ENCODE data around the gene SCGB1C1.

Gene SCGB1C1

DNA sequence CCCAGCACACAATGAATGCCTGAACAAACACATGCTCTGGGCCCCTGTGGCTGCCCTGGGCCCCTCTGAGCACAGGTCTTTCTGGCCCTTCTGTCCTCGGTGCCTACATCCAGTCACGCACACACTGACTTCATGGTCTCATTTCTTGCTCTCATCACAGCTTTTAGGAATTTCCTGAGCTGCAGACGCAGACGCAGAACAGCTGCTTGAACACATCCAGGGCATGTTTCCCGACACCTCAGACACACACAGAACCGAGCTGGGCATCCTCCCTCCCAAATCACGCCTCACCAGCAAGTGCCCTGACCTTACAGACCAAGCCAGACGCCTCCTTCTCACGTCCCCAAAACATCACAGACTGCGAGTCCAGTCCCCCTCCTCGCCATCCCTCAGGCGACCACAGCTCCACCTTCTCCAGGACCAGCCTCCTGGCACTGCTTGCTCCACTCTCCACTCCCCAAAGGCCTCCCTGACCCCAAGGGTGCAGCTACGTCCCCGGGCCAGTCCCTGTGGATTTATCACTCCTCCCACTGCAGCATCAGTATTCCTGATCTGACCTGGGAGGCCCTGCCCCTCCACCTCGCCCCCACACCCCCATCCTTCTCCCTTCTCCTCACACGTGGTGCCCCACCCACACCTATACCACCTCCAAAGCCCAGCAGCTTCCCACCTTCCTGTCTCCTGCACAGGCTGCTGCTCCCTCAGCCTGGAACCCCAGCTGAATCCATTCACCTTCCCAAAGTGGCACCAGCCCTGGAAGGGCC is 30.3 kb downstream of the SCGB1C1 start:
- no peak overlapping the region for H3K4me3 ChIP-seq (ENCODE audit: low read length)
- no peak overlapping the region for H3K9ac ChIP-seq (ENCODE audit: low read depth, low read length)
- no peaks in the 10 kb centered on the region for H3K9me3 ChIP-seq (replicated peaks; ENCODE audit: low read length)
- no peaks in the 10 kb centered on the region for H3K27me3 ChIP-seq (ENCODE audit: control insufficient read depth, insufficient read depth, low read length)
- H3K4me1 ChIP-seq (ENCODE audit: control insufficient read depth, insufficient read depth, low read length): peaks cover 7% of the 10 kb centered on the region
- H3K4me2 ChIP-seq (ENCODE audit: low read length): no peak overlapping the region
- H3K36me3 ChIP-seq (ENCODE audit: insufficient read depth, low read length): no peaks in the 10 kb centered on the region

GRCh38 chr11:223884-224283 is 31.0 kb downstream of the SCGB1C1 start:
- H3K27me3 ChIP-seq (ENCODE audit: control insufficient read depth, insufficient read depth, low read length): no peaks in the 10 kb centered on the region
- peaks cover 7% of the 10 kb centered on the region for H3K4me1 ChIP-seq (ENCODE audit: control insufficient read depth, insufficient read depth, low read length)
- H3K4me3 ChIP-seq (ENCODE audit: low read length): no peak overlapping the region
- H3K36me3 ChIP-seq (ENCODE audit: insufficient read depth, low read length): no peaks in the 10 kb centered on the region
- no peak overlapping the region for H3K9ac ChIP-seq (ENCODE audit: low read depth, low read length)
- no peak overlapping the region for H3K4me2 ChIP-seq (ENCODE audit: low read length)
- no peaks in the 10 kb centered on the region for H3K9me3 ChIP-seq (replicated peaks; ENCODE audit: low read length)

DNA sequence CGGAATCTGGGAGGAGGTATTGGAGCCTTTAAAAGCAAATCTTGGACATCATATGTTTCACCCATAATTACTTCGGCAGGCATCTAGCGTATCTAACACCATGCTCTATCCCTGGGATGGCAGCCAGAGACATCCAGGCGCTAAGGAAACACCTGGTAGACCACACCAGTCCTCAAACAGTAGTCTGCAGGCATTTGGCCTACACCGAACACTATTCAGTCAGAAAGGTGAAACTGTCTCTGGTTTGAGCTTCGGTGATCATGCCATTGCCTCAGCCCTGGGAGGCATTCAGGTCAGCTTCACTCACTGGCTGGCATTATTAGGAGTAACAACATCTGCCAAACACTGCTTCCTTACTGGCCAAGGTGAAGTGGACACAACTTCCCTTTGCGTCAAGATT is 31.5 kb downstream of the SCGB1C1 start:
- Histone ChIP-seq H3K9ac (ENCODE audit: low read depth, low read length) (no peak overlapping the region), H3K36me3 (ENCODE audit: insufficient read depth, low read length) (no peaks in the 10 kb centered on the region), H3K4me2 (ENCODE audit: low read length) (no peak overlapping the region), H3K27me3 (ENCODE audit: control insufficient read depth, insufficient read depth, low read length) (no peaks in the 10 kb centered on the region), H3K4me3 (ENCODE audit: low read length) (no peak overlapping the region), H3K4me1 (ENCODE audit: control insufficient read depth, insufficient read depth, low read length) (peaks cover 7% of the 10 kb centered on the region), H3K9me3 (replicated peaks; ENCODE audit: low read length) (no peaks in the 10 kb centered on the region)

DNA sequence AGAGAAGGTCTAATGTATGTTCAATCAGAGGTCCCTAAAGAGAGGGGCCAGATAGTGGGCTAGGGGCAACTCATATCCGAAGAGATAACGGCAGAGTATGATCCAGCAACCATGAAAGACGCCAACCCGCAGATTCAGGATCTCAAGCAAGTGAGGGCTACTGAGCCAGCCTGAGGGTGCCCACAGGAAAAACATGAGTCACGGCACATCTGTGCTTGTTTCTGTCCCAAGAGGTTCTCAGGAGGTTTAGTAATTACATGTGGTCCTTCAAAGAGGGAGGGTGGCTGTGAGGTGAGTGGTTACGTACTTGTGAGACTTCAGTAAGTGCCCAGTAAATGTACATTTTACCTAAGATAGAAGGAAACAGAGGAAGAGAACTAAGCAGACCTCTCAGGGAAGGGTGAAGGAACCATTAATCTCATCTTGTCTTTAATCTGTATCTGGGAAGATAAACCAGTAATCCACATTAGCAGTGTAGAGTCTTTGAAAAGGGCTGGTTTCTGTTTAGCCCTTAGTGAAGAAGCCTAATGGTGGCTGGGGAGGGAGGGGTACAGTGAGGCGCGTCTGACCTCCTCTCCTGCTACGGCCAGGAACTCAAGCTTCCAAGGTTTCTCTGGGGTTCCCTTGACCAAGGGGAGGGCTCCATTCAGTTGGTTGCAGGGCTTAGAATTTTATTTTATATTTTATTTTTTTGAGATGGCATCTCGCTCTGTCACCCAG is 33.0 kb downstream of the SCGB1C1 start:
- Histone ChIP-seq H3K4me3 (ENCODE audit: low read length) (no peak overlapping the region), H3K36me3 (ENCODE audit: insufficient read depth, low read length) (no peaks in the 10 kb centered on the region), H3K9ac (ENCODE audit: low read depth, low read length) (no peak overlapping the region), H3K4me1 (ENCODE audit: control insufficient read depth, insufficient read depth, low read length) (peaks cover 7% of the 10 kb centered on the region), H3K27me3 (ENCODE audit: control insufficient read depth, insufficient read depth, low read length) (no peaks in the 10 kb centered on the region), H3K9me3 (replicated peaks; ENCODE audit: low read length) (no peaks in the 10 kb centered on the region), H3K4me2 (ENCODE audit: low read length) (no peak overlapping the region)

- no peaks in the 10 kb centered on the region for H3K36me3 ChIP-seq (ENCODE audit: insufficient read depth, low read length)
- H3K4me3 ChIP-seq (ENCODE audit: low read length): no peak overlapping the region
- no peaks in the 10 kb centered on the region for H3K9me3 ChIP-seq (replicated peaks; ENCODE audit: low read length)
- no peak overlapping the region for H3K9ac ChIP-seq (ENCODE audit: low read depth, low read length)
- no peak overlapping the region for H3K4me2 ChIP-seq (ENCODE audit: low read length)
- no peaks in the 10 kb centered on the region for H3K27me3 ChIP-seq (ENCODE audit: control insufficient read depth, insufficient read depth, low read length)
- H3K4me1 ChIP-seq (ENCODE audit: control insufficient read depth, insufficient read depth, low read length): peaks cover 7% of the 10 kb centered on the region
These were observed 35.0 kb downstream of the SCGB1C1 start for GRCh38 chr11:227824-228379.

DNA sequence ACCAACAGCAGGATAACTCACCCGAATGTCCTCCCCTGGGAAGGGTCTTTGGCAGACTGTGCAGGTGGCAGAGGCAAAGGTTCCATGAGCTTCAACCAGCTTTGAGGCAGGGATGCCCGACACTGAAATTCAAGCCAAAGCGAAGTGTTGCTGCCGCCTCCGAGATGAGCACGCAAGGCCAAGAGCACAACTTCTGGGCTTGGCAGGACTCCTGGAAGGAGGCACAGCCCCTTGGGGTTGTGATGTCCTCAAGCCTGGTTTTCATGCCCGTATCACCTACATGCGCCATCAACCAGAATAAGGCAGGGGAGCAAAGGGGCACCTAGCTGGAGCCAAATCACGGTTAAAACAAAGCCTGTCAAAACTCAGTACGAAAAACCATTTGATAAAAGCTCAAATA is 37.6 kb downstream of the SCGB1C1 start:
- Histone ChIP-seq H3K9ac (ENCODE audit: low read depth, low read length) (no peak overlapping the region), H3K27me3 (ENCODE audit: control insufficient read depth, insufficient read depth, low read length) (no peaks in the 10 kb centered on the region), H3K36me3 (ENCODE audit: insufficient read depth, low read length) (no peaks in the 10 kb centered on the region), H3K4me3 (ENCODE audit: low read length) (no peak overlapping the region), H3K9me3 (replicated peaks; ENCODE audit: low read length) (no peaks in the 10 kb centered on the region), H3K4me1 (ENCODE audit: control insufficient read depth, insufficient read depth, low read length) (peaks cover 12% of the 10 kb centered on the region), H3K4me2 (ENCODE audit: low read length) (no peak overlapping the region)

DNA sequence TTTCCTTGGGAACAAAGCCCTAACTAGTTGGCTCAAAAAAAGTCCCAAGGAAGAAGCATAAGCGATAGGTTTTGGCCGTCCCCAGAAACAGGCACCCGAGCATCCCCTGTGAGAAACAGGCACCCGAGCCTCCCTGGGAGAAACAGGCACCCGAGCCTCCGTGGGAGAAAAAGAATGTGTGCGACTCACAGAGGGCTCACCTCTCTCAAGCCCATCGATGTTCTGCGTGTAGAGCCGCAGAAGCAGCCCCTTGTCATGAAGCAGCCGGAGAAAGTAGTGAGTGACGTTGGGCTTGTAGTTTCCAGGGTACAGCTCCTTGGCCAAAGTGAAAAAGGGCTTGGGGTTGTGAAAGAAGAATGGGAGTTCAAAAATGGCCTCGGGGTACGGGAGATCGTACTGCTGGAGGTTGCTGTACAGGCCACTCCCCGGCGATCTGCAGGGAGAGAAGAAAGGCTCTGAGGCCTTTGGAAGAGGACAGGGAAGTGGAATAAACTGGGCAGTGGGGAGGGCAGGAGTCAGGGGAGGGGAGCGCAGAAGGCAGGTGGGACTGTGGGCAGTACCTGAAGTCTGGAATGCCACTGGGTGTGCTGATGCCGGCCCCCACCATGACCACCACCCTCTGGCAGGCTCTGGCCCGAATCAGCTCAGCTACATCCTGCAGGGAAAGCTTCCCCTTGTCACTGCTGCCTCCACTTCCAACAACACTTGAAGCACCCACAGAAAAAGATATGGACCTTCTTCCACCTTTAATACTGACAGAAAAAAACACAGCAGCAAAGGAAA is 40.1 kb downstream of the SCGB1C1 start:
- Histone ChIP-seq H3K9ac (ENCODE audit: low read depth, low read length) (no peak overlapping the region), H3K27me3 (ENCODE audit: control insufficient read depth, insufficient read depth, low read length) (no peaks in the 10 kb centered on the region), H3K4me2 (ENCODE audit: low read length) (no peak overlapping the region), H3K4me1 (ENCODE audit: control insufficient read depth, insufficient read depth, low read length) (peaks cover 13% of the 10 kb centered on the region), H3K9me3 (replicated peaks; ENCODE audit: low read length) (no peaks in the 10 kb centered on the region), H3K4me3 (ENCODE audit: low read length) (no peak overlapping the region), H3K36me3 (ENCODE audit: insufficient read depth, low read length) (no peaks in the 10 kb centered on the region)

- Histone ChIP-seq H3K4me2 (ENCODE audit: low read length) (peak overlapping the region; percentile 95), H3K9me3 (replicated peaks; ENCODE audit: low read length) (no peaks in the 10 kb centered on the region), H3K9ac (ENCODE audit: low read depth, low read length) (peak overlapping the region; percentile 85), H3K4me3 (ENCODE audit: low read length) (peak overlapping the region; percentile 84), H3K27me3 (ENCODE audit: control insufficient read depth, insufficient read depth, low read length) (no peaks in the 10 kb centered on the region), H3K4me1 (ENCODE audit: control insufficient read depth, insufficient read depth, low read length) (peaks cover 15% of the 10 kb centered on the region), H3K36me3 (ENCODE audit: insufficient read depth, low read length) (peaks cover 10% of the 10 kb centered on the region)
These were observed 42.3 kb downstream of the SCGB1C1 start for GRCh38 chr11:235180-235579.

DNA sequence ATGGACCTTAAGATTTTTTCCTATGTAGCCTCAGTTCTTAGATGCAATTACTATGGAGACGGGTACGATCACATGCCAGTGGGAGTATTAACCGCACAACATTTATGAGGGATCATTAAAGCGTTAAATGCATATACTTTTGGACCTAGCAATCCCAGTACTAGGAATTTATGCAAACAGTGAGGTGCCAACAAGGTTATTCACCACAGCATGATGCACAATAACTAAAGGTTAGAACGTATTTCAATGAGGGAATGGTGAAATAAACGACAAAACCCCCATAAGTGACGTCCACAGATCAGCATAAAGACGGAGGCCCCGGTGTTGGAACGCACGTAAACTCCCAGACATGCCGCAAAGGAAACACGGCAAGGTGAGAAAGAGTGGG is 42.7 kb downstream of the SCGB1C1 start:
- Histone ChIP-seq H3K36me3 (ENCODE audit: insufficient read depth, low read length) (peaks cover 13% of the 10 kb centered on the region), H3K4me3 (ENCODE audit: low read length) (peak overlapping the region; percentile 84), H3K9me3 (replicated peaks; ENCODE audit: low read length) (no peaks in the 10 kb centered on the region), H3K9ac (ENCODE audit: low read depth, low read length) (peak overlapping the region; percentile 85), H3K4me2 (ENCODE audit: low read length) (peak overlapping the region; percentile 95), H3K4me1 (ENCODE audit: control insufficient read depth, insufficient read depth, low read length) (peaks cover 15% of the 10 kb centered on the region), H3K27me3 (ENCODE audit: control insufficient read depth, insufficient read depth, low read length) (no peaks in the 10 kb centered on the region)

- no peaks in the 10 kb centered on the region for H3K27me3 ChIP-seq (ENCODE audit: control insufficient read depth, insufficient read depth, low read length)
- H3K9me3 ChIP-seq (replicated peaks; ENCODE audit: low read length): no peaks in the 10 kb centered on the region
- peak within 1 kb of the TSS; percentile 89 for H3K4me3 ChIP-seq (ENCODE audit: low read length)
- peaks cover 16% of the 10 kb centered on the region for H3K36me3 ChIP-seq (ENCODE audit: insufficient read depth, low read length)
- peak within 1 kb of the TSS; percentile 96 for H3K9ac ChIP-seq (ENCODE audit: low read depth, low read length)
- peaks cover 15% of the 10 kb centered on the region for H3K4me1 ChIP-seq (ENCODE audit: control insufficient read depth, insufficient read depth, low read length)
- H3K4me2 ChIP-seq (ENCODE audit: low read length): peak within 1 kb of the TSS; percentile 99
These were observed 43.3 kb downstream of the SCGB1C1 start, which contains the start of gene SIRT3 for GRCh38 chr11:235997-236773. SIRT3 (minus strand) TSS chr11:236342; CDS start chr11:236328, 14 bp downstream.

All from skeletal muscle satellite cell (primary cell).